ENCODE measurements around the gene MYCBP. TPM values are rescaled to one million over a fixed set of nuclear protein-coding genes. Genes with fewer than 3 reads are reported as not detected.

The MYCBP gene
- total and polyA plus RNA-seq, 9 donors, result 6.2 to 15.3 (median 12.2) TPM

GRCh38 chr1:38875811-38876210, 2.7 kb upstream of the MYCBP start:
- no peaks in the 10 kb centered on the region for H3K27me3 ChIP-seq
- 80 to 93% (median 89%) methylated on average over 2 of the region's 2 CpGs for WGBS, 3 donors
- H3K27ac ChIP-seq, result no peak overlapping the region
- H3K9me3 ChIP-seq, result no peaks in the 10 kb centered on the region
- TF ChIP-seq EP300 (IDR thresholded peaks at IDR 0.05) (no peak), POLR2A (IDR thresholded peaks at IDR 0.05) (no peak), CTCF (IDR thresholded peaks at IDR 0.05) (no peak)
- no peaks in the 10 kb centered on the region for H3K4me1 ChIP-seq (ENCODE audit: insufficient read depth)
- H3K4me3 ChIP-seq, result no peak overlapping the region
- DNase-seq, result no peak
- intact Hi-C loops (cut with DNase I), result loop anchor here in 2 of 4 donors (10.0 kb wide), 1 partner anchor 119 kb away; the partner anchor contains the start of gene AKIRIN1 (in 2 of the 2)
- no peaks in the 10 kb centered on the region for H3K36me3 ChIP-seq

GRCh38 chr1:38872401-38873026, 634 bp downstream of the MYCBP start:
- no peak for TF ChIP-seq CTCF (IDR thresholded peaks at IDR 0.05)
- TF ChIP-seq POLR2A (IDR thresholded peaks at IDR 0.05), result no peak
- TF ChIP-seq EP300 (IDR thresholded peaks at IDR 0.05), result no peak
- Histone ChIP-seq H3K9me3 (no peaks in the 10 kb centered on the region), H3K27ac (no peak overlapping the region), H3K36me3 (no peaks in the 10 kb centered on the region), H3K4me1 (ENCODE audit: insufficient read depth) (no peaks in the 10 kb centered on the region), H3K27me3 (no peaks in the 10 kb centered on the region), H3K4me3 (peak overlapping the region; percentile 98)
- 2 to 5% (median 2%) methylated on average over 24 to 25 of the region's 25 CpGs for WGBS, 3 donors
- no peak for DNase-seq
- intact Hi-C loops (cut with DNase I), result loop anchor here in 2 of 4 donors (5.0 to 10.0 kb wide), 2 partner anchors 122 to 210 kb away; partner anchors contain the start of gene AKIRIN1 (in 2 of the 2)

- 89 to 94% (median 91%) methylated on average over 8 of the region's 8 CpGs for WGBS, 3 donors
- intact Hi-C loops (cut with DNase I), result loop anchor here in 2 of 4 donors (5.0 to 10.0 kb wide), 2 partner anchors 124 to 211 kb away; partner anchors contain the start of gene AKIRIN1 (in 2 of the 2)
Observed at GRCh38 chr1:38870996-38871395, 2.2 kb downstream of the MYCBP start.

GRCh38 chr1:38867208-38867607, 5.9 kb downstream of the MYCBP start:
- Histone ChIP-seq H3K4me3 (no peak overlapping the region), H3K36me3 (no peaks in the 10 kb centered on the region), H3K9me3 (no peaks in the 10 kb centered on the region), H3K4me1 (ENCODE audit: insufficient read depth) (peaks cover 3% of the 10 kb centered on the region), H3K27ac (no peak overlapping the region), H3K27me3 (no peaks in the 10 kb centered on the region)
- no peak for TF ChIP-seq POLR2A (IDR thresholded peaks at IDR 0.05)
- TF ChIP-seq EP300 (IDR thresholded peaks at IDR 0.05), result no peak
- TF ChIP-seq CTCF (IDR thresholded peaks at IDR 0.05), result no peak
- DNase-seq, result no peak
- 93 to 95% (median 94%) methylated on average over 8 of the region's 8 CpGs for WGBS, 3 donors
- intact Hi-C loops (cut with DNase I), result no loop called here

More at GRCh38 chr1:38870996-38871395, 2.2 kb downstream of the MYCBP start:
- no peaks in the 10 kb centered on the region for H3K9me3 ChIP-seq
- no peak overlapping the region for H3K4me3 ChIP-seq
- no peaks in the 10 kb centered on the region for H3K36me3 ChIP-seq
- no peaks in the 10 kb centered on the region for H3K27me3 ChIP-seq
- H3K4me1 ChIP-seq (ENCODE audit: insufficient read depth), result no peaks in the 10 kb centered on the region
- TF ChIP-seq POLR2A (IDR thresholded peaks at IDR 0.05), result no peak
- TF ChIP-seq EP300 (IDR thresholded peaks at IDR 0.05), result no peak
- no peak for TF ChIP-seq CTCF (IDR thresholded peaks at IDR 0.05)
- no peak overlapping the region for H3K27ac ChIP-seq
- no peak for DNase-seq

Data from ovary (tissue), 9 donors.